GM19240 (cell line): ENCODE measurements around the gene TRIP11.

Source experiments
- DNase-seq: peaks from one replicate; pipeline ENCODE4 v3.0.0; 2011; ENCODE audit warnings: low spot score; ENCODE audit not compliant: insufficient read length

The TRIP11 gene

GRCh38 chr14:92010644-92011043, 29.2 kb downstream of the TRIP11 start:
- no peak for DNase-seq

- no peak for DNase-seq
These were observed 30.3 kb downstream of the TRIP11 start for GRCh38 chr14:92009604-92010003.

- no peak for DNase-seq
These were observed 34.8 kb downstream of the TRIP11 start for GRCh38 chr14:92005019-92005418.

- no peak for DNase-seq
These were observed 35.8 kb downstream of the TRIP11 start for GRCh38 chr14:92004062-92004461.

- DNase-seq, result no peak
These were observed 40.9 kb downstream of the TRIP11 start for GRCh38 chr14:91998667-91999570.

GRCh38 chr14:91997492-91997891, 42.4 kb downstream of the TRIP11 start:
- DNase-seq, result no peak

- DNase-seq, result peak; percentile 5
These were observed 42.9 kb downstream of the TRIP11 start for GRCh38 chr14:91996948-91997371.

- no peak for DNase-seq
These were observed 52.7 kb downstream of the TRIP11 start for GRCh38 chr14:91987192-91987591.

GRCh38 chr14:91985521-91986255, 54.2 kb downstream of the TRIP11 start:
- no peak for DNase-seq

GRCh38 chr14:91985008-91985407, 54.9 kb downstream of the TRIP11 start:
- DNase-seq, result no peak

- DNase-seq, result no peak
These were observed 56.3 kb downstream of the TRIP11 start for GRCh38 chr14:91983588-91983987.

- no peak for DNase-seq
These were observed 59.7 kb downstream of the TRIP11 start for GRCh38 chr14:91980157-91980556.

GRCh38 chr14:91977884-91978283, 62.0 kb downstream of the TRIP11 start:
- no peak for DNase-seq

GRCh38 chr14:91975763-91976162, 64.1 kb downstream of the TRIP11 start:
- no peak for DNase-seq

GRCh38 chr14:91971188-91971778, 68.6 kb downstream of the TRIP11 start:
- DNase-seq, result no peak

- no peak for DNase-seq
These were observed 71.6 kb downstream of the TRIP11 start for GRCh38 chr14:91968280-91968679.

- no peak for DNase-seq
These were observed 75.1 kb downstream of the TRIP11 start for GRCh38 chr14:91964724-91965123.

- no peak for DNase-seq
These were observed 75.8 kb downstream of the TRIP11 start for GRCh38 chr14:91964011-91964410.

- no peak for DNase-seq
These were observed 76.4 kb downstream of the TRIP11 start for GRCh38 chr14:91963465-91963864.

- DNase-seq, result no peak
These were observed 78.3 kb downstream of the TRIP11 start for GRCh38 chr14:91961297-91962220.

- no peak for DNase-seq
These were observed 82.0 kb downstream of the TRIP11 start for GRCh38 chr14:91957876-91958313.
